ENCODE results near the gene TPRN.

Gene TPRN

DNA sequence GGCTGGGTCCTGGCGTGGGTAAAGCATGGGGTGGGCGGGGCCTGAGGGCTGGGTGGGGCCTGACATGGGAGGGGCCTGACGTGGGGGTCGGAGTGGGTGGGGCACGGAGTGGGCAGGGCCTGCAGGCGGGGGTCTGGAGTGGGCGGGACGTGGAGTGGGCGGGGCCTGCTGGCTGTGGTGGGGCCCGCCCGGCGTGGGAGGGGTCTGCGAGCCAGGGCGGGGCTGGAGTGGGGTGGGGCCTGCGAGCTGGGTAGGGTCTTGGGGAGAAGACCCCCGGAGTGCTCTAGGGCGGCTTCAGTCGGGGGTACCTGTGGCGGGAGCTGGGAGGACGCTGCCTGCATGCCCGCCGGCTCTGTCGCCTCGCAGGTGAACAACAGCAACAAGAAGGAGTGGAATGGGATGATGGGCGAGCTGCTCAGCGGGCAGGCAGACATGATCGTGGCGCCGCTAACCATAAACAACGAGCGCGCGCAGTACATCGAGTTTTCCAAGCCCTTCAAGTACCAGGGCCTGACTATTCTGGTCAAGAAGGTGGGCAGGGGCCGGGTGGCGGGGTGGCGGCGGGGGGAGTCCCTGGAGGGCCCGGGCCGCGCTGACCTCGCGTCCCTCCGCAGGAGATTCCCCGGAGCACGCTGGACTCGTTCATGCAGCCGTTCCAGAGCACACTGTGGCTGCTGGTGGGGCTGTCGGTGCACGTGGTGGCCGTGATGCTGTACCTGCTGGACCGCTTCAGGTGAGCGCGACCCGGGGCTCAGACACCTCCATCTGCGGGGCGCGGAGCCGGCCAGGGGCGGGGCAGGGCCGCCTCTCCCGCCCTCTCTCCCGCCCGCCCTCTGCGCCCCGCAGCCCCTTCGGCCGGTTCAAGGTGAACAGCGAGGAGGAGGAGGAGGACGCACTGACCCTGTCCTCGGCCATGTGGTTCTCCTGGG lies 38.7 kb downstream of the TPRN start:
- DNase-seq (ENCODE audit: low spot score), result no peak

DNA sequence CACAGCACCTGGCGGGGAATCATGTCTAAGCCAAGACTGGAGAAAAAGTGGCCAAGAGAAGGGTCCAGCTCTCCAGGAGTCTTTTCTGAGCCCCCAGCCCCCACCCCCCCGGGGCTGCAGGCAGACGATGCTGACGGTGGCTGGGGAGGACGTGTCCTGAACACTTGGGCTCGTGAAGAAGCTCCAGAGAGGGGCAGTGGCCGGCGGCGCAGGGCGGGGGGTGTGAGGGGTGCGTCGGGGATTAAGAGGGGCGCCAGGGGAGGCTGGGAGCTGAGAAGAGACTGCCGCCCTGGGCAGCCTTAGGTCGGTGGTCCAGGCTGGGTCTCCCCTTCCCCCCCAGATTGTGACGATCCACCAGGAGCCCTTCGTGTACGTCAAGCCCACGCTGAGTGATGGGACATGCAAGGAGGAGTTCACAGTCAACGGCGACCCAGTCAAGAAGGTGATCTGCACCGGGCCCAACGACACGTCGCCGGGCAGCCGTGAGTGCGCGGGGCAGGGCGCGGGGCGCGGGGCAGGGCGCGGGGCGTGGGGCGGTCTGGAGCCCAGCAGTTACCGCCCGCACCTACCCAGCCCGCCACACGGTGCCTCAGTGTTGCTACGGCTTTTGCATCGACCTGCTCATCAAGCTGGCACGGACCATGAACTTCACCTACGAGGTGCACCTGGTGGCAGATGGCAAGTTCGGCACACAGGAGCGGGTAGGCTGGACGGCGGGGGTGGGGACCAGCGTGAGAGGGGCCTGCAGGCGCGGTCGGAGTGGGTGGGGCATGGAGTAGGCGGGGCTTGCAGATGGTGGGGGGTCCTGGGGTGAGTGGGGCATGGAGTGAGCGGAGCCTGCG lies 39.6 kb downstream of the TPRN start:
- no peak for DNase-seq (ENCODE audit: low spot score)

DNA sequence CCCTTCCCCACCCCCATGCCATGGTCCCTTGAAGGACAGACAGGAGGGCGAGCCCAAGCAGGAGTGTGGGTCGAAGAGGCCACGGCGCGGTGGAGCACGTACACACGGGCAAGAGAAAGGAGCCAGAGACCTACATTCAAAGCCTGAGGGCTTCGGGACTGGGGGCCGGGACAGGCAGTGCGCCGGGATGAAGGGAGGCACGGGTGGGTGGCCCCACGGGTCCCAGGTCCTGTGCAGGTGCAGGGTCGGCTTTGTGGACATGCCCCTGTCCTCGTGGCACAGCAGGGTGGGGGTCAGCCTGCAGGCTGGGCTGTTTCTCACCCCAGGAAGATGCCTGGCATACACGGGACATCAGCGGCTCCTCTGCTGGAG lies 40.5 kb downstream of the TPRN start:
- no peak for DNase-seq (ENCODE audit: low spot score)

DNA sequence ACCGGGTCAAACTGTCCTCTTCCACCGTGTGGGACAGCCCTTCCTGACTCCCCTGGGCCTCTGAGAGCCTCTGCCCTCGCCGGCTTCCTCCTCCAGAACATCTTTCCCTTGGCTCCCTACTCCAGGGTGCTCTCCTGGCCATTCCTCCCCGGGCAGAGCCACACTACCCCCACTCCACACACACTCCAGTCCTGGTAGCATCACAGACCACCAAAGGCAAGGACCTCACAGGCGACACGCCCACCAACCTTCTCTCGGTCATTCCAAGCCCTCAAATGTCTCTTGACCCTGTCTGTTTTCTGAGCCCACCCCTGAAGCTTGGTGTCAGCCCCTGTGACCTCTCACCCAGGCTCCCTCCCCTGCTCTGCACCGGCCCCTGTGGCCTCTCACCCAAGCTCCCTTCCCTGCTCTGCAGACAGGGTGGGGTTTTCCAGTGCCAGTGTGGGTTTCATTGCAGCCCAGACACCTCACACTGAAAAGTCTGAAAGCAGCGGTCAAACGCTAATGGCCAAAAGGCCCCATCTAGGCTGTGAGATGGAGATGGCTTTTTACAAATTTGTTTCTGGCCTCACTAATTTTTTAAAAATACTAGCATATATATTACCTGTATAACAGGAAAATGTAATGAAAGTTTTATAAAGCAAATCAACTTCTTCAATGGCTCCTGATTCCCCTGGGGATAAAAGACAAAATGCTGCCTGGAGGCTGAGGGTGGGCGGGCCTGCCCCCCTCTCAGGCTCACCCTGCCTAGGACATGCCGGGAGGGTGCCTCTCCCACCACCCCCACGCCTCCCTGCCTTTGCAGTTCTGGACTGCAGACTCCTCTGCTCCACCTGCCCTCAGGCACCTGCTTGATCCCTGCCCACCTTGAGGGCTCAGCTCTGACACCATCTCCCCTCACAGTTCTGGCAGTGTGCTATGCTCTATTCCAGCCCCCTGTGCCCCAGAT lies 41.2 kb downstream of the TPRN start:
- no peak for DNase-seq (ENCODE audit: low spot score)

DNA sequence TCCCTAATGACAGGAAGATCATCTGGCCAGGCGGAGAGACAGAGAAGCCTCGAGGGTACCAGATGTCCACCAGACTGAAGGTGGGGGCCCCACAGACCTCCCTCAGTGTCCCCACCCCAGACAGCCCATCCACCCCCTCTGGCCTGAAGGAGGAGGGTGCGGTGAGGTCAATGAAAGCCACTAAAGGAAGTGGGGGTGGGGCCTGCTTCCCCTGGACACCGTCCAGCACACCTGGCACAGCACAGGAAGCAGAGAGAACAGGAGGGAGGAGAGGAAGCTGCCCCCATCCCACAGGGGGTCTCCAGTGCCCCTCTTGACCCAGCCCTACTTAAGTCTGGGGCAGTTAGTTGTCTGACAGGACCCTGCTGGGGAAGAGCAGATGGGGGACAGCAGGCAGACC lies 41.9 kb downstream of the TPRN start:
- DNase-seq (ENCODE audit: low spot score), result no peak

DNA sequence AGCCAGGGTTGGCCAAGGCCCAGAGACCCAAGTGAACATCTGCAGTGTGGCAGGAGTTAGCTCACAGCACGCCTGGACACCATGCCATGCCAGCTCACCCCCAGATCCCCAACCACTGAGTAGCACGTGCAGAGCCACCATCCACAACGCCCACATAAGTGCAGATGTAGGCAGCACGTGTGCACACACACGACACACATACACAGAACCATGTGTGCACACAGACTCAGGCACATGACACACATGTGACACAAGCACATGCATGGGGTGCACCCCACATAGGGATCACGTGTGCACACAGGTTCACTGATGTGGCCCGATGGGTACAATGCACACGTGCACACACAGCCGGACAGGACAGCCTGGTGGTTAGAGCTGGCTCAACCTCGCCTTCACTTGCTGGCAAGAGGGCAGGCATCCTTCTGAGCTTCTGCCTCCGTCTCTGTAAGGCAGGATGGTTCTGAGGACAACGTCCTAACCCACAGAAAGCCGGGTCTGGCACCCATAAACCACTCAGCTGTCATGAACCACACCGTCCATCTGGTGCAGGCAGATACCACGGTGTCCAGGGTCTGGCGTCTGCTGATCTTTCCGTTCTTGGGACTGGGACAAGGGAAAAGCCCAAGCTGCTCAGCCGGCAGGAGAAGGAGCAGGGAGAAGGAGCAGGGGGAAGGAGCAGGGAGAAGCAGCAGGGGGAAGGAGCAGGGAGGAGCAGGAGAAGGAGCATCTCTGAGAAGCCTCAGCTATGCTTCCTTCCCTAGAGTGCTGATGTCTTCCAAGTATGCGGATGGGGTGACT lies 42.7 kb downstream of the TPRN start:
- DNase-seq (ENCODE audit: low spot score), result peak; percentile 92

DNA sequence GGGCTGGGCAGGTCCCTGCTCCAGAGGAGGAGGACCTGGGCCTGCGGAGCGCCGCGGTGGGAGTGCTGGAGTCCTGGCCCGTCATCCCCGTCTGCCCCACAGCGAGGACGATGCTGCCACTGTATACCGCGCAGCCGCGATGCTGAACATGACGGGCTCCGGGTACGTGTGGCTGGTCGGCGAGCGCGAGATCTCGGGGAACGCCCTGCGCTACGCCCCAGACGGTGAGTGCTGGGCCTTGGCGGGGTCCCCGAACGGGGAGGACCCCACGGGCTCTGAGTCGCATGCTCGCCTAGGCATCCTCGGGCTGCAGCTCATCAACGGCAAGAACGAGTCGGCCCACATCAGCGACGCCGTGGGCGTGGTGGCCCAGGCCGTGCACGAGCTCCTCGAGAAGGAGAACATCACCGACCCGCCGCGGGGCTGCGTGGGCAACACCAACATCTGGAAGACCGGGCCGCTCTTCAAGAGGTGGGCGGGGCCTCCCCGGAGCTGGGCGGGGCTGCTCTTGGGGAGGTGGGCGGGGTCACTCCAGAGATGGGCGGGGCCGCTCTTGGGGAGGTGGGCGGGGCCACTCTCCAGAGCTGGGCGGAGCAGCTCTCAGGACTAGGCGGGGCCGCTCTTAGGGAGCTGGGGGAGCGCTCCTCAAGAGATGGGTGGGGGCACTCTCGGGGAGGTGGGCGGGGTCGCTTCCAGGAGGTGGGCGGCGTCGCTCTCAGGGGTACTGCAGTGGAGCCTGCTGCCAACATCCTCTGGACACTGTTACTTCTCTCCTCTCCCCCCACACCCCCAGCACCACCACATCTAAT lies 43.8 kb downstream of the TPRN start:
- no peak for DNase-seq (ENCODE audit: low spot score)

DNA sequence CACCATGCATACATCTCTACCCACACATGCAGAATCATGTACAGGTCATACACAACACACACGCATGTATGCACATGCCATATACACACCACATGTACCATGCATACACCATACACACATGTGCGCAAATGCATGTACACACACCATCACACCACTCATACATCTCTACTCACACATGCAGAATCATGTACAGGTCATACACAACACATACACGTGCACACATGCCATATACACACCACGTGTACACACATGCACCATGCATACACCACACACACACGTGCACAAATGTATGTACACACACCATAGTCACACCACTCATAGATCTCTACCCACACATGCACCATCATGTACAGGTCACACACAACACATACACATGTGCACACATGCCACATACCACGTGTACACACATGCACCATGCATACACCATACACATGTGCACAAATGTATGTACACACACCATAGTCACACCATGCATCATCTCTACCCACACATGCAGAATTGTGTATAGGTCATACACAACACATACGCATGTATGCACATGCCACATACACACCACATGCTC lies 47.6 kb downstream of the TPRN start:
- no peak for DNase-seq (ENCODE audit: low spot score)

DNA sequence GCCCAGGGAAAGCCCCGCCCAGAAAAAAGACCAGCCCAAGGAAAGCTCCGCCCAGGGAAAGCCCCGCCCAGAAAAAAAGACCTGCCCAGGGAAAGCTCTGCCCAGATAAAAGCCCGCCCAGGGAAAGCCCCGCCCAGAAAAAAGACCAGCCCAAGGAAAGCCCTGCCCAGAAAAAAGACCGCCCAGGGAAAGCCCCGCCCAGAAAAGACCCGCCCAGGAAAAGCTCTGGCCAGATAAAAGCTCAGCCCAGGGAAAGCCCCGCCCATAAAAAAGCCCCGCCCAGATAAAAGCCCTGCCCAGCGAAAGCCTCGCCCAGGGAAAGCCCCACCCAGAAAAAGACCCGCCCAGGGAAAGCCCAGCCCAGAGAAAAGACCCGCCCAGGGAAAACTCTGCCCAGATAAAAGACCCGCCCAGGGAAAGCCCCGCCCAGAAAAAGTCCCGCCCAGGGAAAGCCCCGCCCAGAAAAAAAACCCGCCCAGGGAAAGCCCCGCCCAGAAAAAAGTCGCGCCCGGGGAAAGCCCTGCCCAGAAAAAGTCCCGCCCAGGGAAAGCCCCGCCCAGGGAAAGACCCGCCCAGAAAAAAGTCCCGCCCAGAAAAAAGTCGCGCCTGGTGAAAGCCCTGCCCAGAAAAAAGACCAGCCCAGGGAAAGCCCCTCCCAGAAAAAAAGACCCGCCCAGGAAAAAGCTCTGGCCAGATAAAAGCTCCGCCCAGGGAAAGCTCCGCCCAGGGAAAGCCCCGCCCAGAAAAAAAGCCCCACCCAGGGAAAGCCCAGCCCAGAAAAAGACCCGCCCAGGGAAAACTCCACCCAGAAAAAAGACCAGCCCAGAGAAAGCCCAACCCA lies 49.7 kb downstream of the TPRN start:
- DNase-seq (ENCODE audit: low spot score), result peak; percentile 61

DNA sequence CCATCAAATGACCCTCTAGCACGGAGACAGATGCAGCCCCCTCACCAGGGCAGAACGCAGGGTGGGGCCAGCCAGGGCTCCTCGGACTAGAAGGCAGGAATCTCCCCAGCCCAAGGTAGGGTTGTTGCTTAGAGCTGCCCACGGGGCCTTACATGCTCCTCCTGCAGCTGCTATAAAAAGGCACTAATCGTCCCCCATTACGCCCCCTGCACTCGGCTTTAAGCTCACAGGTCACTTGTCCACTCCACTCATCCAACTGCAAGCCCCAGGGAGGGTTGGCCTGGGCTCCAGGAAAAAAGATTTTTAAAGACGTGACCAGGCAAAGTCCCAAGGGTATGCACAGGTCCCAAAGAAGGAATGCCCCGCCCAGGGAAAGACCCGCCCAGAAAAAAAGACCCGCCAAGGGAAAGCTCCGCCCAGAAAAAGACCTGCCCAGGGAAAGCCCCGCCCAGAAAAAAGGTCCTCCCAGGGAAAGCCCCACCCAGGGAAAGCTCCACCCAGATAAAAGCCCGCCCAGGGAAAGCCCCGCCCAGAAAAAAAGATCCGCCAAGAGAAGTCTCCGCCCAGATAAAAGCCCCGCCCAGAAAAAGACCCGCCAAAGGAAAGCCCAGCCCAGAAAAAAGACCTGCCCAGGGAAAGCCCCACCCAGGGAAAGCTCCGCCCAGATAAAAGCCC lies 50.5 kb downstream of the TPRN start:
- peak; percentile 67 for DNase-seq (ENCODE audit: low spot score)

DNA sequence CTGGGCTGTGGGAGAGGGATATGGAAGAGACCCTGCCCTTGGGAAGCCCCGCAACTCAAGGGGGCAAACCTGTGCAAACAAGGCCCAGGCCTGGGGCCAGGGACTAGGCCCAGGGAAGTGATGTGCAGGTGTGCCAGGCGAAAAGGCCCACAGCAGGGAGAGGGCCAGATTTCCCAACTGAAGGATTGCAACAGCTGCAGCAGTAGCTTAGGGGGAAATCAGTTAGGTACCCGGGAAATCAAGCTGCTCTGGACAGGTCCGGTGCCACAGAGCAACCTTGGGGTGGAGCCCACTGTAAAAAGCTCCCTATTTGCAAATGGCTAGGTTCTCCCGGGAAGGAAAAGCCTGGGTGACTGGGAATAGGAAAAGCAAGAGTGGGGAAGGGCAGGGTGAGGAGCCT lies 51.2 kb downstream of the TPRN start:
- no peak for DNase-seq (ENCODE audit: low spot score)

DNA sequence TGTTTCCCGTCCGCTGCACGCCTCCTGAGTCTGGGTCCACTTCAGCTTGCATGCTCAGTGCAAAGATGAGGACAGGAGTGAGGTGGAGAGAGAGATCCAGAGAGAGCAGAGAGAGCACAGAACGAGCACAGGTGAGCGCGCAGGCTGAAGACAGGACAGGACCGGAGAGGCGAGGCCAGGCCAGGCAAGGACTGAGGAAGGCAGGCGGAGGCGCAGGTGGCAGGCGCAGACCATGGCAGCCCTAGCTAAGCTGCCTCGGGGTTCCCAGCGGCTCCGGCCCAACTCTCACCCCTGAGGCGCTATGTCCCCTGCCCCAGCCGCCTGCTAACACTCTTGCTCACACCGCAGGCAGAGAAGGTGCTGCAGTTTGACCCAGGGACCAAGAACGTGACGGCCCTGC lies 51.9 kb downstream of the TPRN start:
- DNase-seq (ENCODE audit: low spot score), result no peak

DNA sequence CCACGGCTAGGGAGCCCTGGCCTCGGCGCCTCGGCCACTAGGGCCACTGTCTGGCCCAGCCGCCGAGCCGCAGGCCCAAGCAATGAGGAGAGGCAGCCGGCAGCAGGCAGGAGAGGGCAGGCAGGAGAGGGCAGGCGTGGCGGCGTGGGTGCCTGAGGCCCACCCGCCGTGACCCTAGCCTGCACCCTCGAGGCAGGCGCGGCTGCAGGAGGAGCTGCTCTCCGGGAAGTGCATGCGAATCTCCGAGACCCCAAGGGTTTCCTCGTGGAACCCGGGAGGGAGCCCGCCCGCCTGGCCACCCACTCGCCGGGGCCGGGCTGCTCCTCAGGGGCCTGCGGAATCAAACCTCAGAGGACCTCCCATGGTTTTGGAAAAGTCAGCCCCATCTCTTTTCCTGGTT lies 52.3 kb downstream of the TPRN start:
- no peak for DNase-seq (ENCODE audit: low spot score)

DNA sequence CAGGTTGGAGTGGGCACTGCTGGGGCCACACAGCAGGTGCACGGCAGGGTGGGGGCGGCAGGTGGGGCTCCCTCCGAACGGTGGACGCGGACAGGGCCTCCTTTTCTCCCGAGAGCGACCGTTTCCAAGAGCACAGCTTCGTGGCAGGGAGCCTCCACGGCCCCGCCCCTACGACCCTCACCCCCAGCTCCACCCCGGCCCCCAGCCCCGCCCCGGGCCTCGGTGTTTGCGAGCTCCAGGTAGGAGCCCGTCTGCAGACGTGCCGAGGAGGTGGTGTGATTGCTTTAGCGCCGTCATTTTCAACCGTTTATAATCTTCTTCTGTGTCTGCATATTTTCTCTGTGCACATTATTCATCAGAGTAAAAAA lies 52.8 kb downstream of the TPRN start:
- no peak for DNase-seq (ENCODE audit: low spot score)

DNA sequence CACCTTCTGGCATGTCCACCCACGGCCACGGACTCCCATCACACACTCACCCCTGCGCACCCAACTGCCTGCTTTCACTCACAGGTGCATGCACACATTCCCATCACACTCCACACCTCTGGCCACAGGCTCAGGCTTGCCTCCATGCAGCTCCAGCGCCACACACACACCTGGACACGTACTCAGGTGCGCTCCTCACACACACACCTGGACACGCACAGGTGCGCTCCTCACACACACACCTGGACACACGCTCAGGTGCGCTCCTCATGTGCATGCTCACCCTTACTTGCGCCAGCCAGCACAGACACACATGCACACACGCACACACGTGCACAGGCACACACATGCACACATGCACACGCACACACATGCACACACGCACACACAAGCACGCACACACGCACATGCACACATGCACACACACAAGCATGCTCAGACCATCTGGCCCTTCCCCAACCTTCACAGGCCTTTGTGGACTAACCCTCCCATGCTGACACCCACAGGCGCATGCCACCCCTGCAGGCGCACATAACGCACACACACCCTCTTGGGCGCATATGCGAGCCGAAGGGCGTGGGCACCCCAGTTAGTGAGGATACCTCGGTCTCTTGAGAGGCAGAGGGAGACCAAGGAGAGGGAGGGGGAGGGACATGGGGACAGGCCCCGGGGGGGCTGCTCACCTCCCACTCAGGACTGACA lies 53.3 kb downstream of the TPRN start:
- DNase-seq (ENCODE audit: low spot score), result no peak

DNA sequence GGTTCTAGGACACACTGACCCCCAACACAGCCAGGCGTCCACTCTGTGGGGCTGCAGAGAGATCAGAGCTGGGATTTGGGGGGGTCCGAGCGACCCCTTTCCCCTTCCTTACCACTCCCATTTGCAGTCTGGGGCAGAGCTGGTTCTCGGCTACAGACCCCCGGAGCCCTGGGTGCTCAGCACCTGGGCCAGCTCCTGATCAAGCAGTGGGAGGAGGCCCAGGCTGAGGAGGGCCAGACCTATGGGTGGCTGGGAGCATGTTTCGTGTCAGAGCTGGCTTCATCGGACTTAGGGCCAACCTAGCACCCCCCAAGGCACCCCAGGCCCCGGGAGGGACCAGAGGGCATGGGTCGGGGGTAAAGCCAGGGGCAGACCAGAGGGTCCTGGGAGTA lies 54.0 kb downstream of the TPRN start:
- no peak for DNase-seq (ENCODE audit: low spot score)

DNA sequence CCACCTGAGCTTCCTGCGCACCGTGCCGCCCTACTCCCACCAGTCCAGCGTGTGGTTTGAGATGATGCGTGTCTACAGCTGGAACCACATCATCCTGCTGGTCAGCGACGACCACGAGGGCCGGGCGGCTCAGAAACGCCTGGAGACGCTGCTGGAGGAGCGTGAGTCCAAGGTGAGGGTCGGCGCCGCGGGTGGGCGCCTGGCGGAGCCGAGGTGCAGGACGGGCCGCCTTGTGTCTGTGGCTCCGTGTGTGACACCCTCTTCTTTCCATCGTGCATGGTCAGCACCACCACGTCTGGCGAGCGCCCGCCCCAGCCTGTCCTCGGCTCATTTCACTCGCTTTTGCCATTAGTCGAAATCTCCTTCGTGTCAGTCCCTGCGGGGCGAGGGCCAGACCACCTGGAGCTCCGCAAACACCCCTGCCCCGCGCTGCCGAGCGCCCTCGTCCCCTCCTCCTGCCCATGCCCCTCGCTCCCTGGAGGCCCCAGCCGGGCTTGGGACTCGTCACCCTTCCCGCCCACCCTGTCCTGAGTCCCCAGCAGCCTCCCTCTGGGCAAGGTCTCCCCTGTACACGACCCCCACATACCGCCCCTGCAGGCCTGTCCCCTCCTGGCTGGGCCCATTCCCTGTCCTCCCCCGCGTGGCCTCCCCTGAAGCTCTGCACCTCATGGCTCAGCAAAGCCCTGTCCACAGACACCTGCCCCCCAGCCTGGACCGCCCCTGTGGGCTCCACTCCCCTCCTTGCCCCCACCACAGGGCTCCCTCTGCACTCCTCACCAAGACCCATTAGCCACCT lies 54.6 kb downstream of the TPRN start:
- DNase-seq (ENCODE audit: low spot score), result no peak
